HepG2 (cell line): ENCODE data around the gene UACA. TPM values are rescaled to one million over a fixed set of nuclear protein-coding genes. Genes with fewer than 3 reads are reported as not detected.

Experiments
- ARHGAP35 ChIP-seq: sonication (generic); formaldehyde crosslinking; IDR thresholded peaks from 2 replicates; pipeline ENCODE4 v1.9.0; 2022; ENCODE audit warnings: mild to moderate bottlenecking, inconsistent platforms, moderate library complexity, missing genetic modification reagents, borderline replicate concordance
- CHD4 ChIP-seq: fragments of 200-600 bp; sonication (generic); IDR thresholded peaks from 2 replicates; pipeline ENCODE4 v1.7.0; 2017; ENCODE audit warnings: mild to moderate bottlenecking, low read length, borderline replicate concordance
- HNRNPH1 ChIP-seq: fragments of 200-400 bp; formaldehyde crosslinking; optimal IDR thresholded peaks from 2 replicates; pipeline ENCODE3; 2017; ENCODE audit warnings: mild to moderate bottlenecking, low read depth, low read length
- KDM4B ChIP-seq: sonication (generic); formaldehyde crosslinking; IDR thresholded peaks from 2 replicates; pipeline ENCODE4 v1.4.0; 2020; ENCODE audit warnings: missing genetic modification reagents
- MAFK ChIP-seq, 2 experiments: IDR thresholded peaks in 1 of 2; conservative IDR thresholded peaks in 1 of 2; 2 replicates each; pipeline ENCODE4 v1.6.1; 2011; ENCODE audit warnings: improper control_type of control experiment in 2 of 2, low read length in 2 of 2
- MXI1 ChIP-seq: IDR thresholded peaks from 3 replicates; pipeline ENCODE4 v1.6.1; 2012; ENCODE audit warnings: low read depth, low read length, inconsistent platforms, borderline replicate concordance
- NCOR1 ChIP-seq: fragments of 200-600 bp; sonication (generic); IDR thresholded peaks from 2 replicates; pipeline ENCODE4 v1.7.0; 2017; ENCODE audit warnings: antibody characterized with exemption, low read length, borderline replicate concordance
- NONO ChIP-seq, 2 experiments: fragments of 450-650 bp in 1 of 2; sonication (generic) in 1 of 2; formaldehyde crosslinking in 1 of 2; IDR thresholded peaks in 1 of 2; conservative IDR thresholded peaks in 1 of 2; 2 replicates each; pipeline versions ENCODE4 v1.6.1 to v1.8.0; 2017 to 2022; ENCODE audit warnings: mild to moderate bottlenecking in 1 of 2, missing genetic modification reagents in 1 of 2, moderate library complexity in 1 of 2
- NRL ChIP-seq: sonication (generic); formaldehyde crosslinking; IDR thresholded peaks from 2 replicates; pipeline ENCODE4 v1.5.0; 2020; ENCODE audit warnings: missing genetic modification reagents, mild to moderate bottlenecking, moderate library complexity, borderline replicate concordance
- RFX1 ChIP-seq: fragments of 450-650 bp; IDR thresholded peaks from 2 replicates; pipeline ENCODE4 v1.6.1; 2017
- RFXAP ChIP-seq: sonication (generic); formaldehyde crosslinking; IDR thresholded peaks from 2 replicates; pipeline ENCODE4 v1.4.0; 2020; ENCODE audit warnings: missing genetic modification reagents, borderline replicate concordance
- RNF2 ChIP-seq: fragments of 450-650 bp; conservative IDR thresholded peaks from 2 replicates; pipeline ENCODE4 v1.6.1; 2016; ENCODE audit warnings: low read depth
- SMARCC2 ChIP-seq: fragments of 450-650 bp; IDR thresholded peaks from 2 replicates; pipeline ENCODE4 v1.6.1; 2017; ENCODE audit warnings: antibody characterized with exemption, mild to moderate bottlenecking
- TEAD2 ChIP-seq: sonication (generic); formaldehyde crosslinking; IDR thresholded peaks from 2 replicates; pipeline ENCODE4 v1.9.0; 2021; ENCODE audit warnings: missing genetic modification reagents
- THYN1 ChIP-seq: sonication (generic); formaldehyde crosslinking; IDR thresholded peaks from 2 replicates; pipeline ENCODE4 v1.8.1; 2023; ENCODE audit warnings: low read depth, mild to moderate bottlenecking, moderate library complexity, missing genetic modification reagents, borderline replicate concordance
- ZBTB40 ChIP-seq, 2 experiments: fragments of 450-650 bp in 1 of 2; sonication (generic) in 1 of 2; formaldehyde crosslinking in 1 of 2; IDR thresholded peaks; 2 replicates each; pipeline versions ENCODE4 v1.6.1 to v1.8.0; 2016 to 2022; ENCODE audit warnings: antibody characterized with exemption in 1 of 2, mild to moderate bottlenecking in 1 of 2, missing genetic modification reagents in 1 of 2
- ZNF260 ChIP-seq: sonication (generic); formaldehyde crosslinking; IDR thresholded peaks from 2 replicates; pipeline ENCODE4 v1.4.0; 2020; ENCODE audit warnings: missing genetic modification reagents, low read depth, mild to moderate bottlenecking, borderline replicate concordance
- ZNF563 ChIP-seq: sonication (generic); formaldehyde crosslinking; IDR thresholded peaks from 2 replicates; pipeline ENCODE4 v1.8.0; 2022; ENCODE audit warnings: mild to moderate bottlenecking, moderate library complexity, missing genetic modification reagents
- ZSCAN29 ChIP-seq: sonication (generic); formaldehyde crosslinking; conservative IDR thresholded peaks from 2 replicates; pipeline ENCODE4 v1.4.0; 2020; ENCODE audit warnings: mild to moderate bottlenecking, missing genetic modification reagents
- polyA plus RNA-seq, 8 experiments: library from polyadenylated mRNA; depleted of rRNA in 3 of 8; stranded (reverse) in 7 of 8; unstranded in 1 of 8; fragments of >200 nt; fragmentation: Illumina TruSeq in 4 of 8; extraction: Trizol in 4 of 8; gene quantifications; 2 replicates each; pipeline versions ENCODE4 v1.2.1 to v1.2.3, GENCODE V29; 2011 to 2016; ENCODE audit warnings: low read depth in 4 of 8, missing spikeins in 1 of 8, mixed read lengths in 1 of 8; ENCODE audit not compliant: insufficient read depth in 1 of 8
- total RNA-seq, 5 experiments: library from RNA; depleted of rRNA; stranded (reverse); fragments of >200 nt; fragmentation: Illumina TruSeq; extraction: Trizol; gene quantifications; 2 replicates each; pipeline ENCODE4 v1.2.3, GENCODE V29; 2016; ENCODE audit warnings: low read depth in 1 of 5
- TF ChIP-seq, protein P1 (sequence below): sonication (generic); formaldehyde crosslinking; IDR thresholded peaks from 2 replicates; pipeline ENCODE4 v1.5.0; 2020; ENCODE audit warnings: missing genetic modification reagents

The UACA gene
- total and polyA plus RNA-seq, 2 of the 13 experiments (the other 11 are each of a cell fraction or from before 2014, with no cell fraction given), result 17.8 to 39.2 TPM

GRCh38 chr15:70690491-70691276, 72.7 kb downstream of the UACA start (continued):
- peak; percentile 37; the same call in 1 of the 2 replicates for TF ChIP-seq ZBTB40 (IDR thresholded peaks at IDR 0.05)
- TF ChIP-seq ZBTB40 (CRISPR knock-in tag; IDR thresholded peaks at IDR 0.05), result peak; percentile 72; the same call in 1 of the 2 replicates
- TF ChIP-seq, protein P1, sequence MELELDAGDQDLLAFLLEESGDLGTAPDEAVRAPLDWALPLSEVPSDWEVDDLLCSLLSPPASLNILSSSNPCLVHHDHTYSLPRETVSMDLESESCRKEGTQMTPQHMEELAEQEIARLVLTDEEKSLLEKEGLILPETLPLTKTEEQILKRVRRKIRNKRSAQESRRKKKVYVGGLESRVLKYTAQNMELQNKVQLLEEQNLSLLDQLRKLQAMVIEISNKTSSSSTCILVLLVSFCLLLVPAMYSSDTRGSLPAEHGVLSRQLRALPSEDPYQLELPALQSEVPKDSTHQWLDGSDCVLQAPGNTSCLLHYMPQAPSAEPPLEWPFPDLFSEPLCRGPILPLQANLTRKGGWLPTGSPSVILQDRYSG (CRISPR knock-in tag), result no peak
- TF ChIP-seq TEAD2 (CRISPR knock-in tag), result no peak
- TF ChIP-seq ARHGAP35, result no peak
- no peak for TF ChIP-seq RNF2
- no peak for TF ChIP-seq CHD4
- no peak for TF ChIP-seq NONO (IDR thresholded peaks at IDR 0.05)
- no peak for TF ChIP-seq NONO (CRISPR knock-in tag; conservative IDR thresholded peaks at IDR 0.05)
- TF ChIP-seq ZSCAN29 (CRISPR knock-in tag), result no peak
- TF ChIP-seq MXI1, result no peak
- TF ChIP-seq MAFK (conservative IDR thresholded peaks at IDR 0.05 in 1 of 2, IDR thresholded peaks at IDR 0.05 in 1 of 2; ENCODE audit: low read length in 2 of 2), result peak; percentile 85 to 91
- TF ChIP-seq RFXAP, result no peak
- peak; percentile 38; the same call in 1 of the 2 replicates for TF ChIP-seq NCOR1
- TF ChIP-seq KDM4B (CRISPR knock-in tag), result no peak
- TF ChIP-seq ZNF563 (CRISPR knock-in tag), result no peak
- TF ChIP-seq RFX1, result no peak
- TF ChIP-seq HNRNPH1, result no peak
- no peak for TF ChIP-seq NRL (CRISPR knock-in tag)
- TF ChIP-seq ZNF260, result no peak
- TF ChIP-seq THYN1 (CRISPR knock-in tag), result no peak
- TF ChIP-seq SMARCC2, result no peak
